Erythroblast (primary cell): ENCODE measurements around the gene HS3ST5.

Experiments
- GATA1 ChIP-seq: IDR thresholded peaks from 2 replicates; pipeline ENCODE4 v1.6.1; 2011; ENCODE audit warnings: low read depth, mild to moderate bottlenecking, control low read depth, low read length, moderate library complexity
- POLR2A ChIP-seq: IDR thresholded peaks from 2 replicates; pipeline ENCODE4 v1.6.1; 2011; ENCODE audit warnings: mild to moderate bottlenecking, low read length

- TF ChIP-seq POLR2A (no peak), GATA1 (no peak)
These were observed 70.2 kb downstream of the HS3ST5 start for GRCh38 chr6:114272582-114272981.
